ENCODE measurements around the gene HMG20B.

Gene HMG20B

DNA sequence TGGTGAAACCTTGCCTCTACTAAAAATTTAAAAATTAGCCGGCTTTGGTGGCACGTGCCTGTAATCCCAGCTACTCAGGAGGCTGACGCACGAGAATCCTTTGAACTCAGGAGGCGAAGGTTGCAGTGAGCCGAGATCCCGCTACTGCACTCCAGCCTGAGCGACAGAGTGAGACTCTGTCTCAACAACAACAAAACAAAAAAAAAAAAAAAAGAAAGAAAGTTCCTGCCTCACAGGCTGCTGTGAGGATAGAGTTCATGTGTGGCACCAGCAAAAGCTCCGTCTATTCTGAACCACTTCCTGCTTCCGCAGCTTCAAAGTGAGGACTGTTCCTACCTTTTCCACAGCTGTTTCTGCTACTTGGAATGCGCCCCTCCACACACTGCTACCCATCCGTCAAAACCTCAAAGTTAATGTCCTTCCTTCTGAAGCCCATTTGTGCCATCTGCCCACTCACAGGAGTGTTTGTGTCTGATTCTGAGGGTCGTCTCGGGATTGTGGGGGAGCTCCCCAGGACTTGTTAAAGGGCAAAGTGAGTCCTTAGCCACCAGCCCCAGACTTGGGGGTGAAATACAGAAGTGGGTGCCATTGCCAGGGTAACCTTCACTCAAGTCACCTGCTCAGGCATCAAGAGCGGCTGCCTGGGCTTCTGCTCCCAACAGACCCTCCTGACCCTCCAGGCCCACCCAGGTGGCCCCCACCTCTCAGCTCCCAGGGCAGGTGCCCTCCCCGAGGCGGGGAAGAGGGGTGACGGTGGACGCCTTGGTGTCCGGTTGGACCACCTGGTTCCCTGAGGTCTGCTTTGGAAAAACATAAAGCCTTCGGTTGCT, 18.3 kb upstream of the HMG20B start:
- TF ChIP-seq, protein P1, sequence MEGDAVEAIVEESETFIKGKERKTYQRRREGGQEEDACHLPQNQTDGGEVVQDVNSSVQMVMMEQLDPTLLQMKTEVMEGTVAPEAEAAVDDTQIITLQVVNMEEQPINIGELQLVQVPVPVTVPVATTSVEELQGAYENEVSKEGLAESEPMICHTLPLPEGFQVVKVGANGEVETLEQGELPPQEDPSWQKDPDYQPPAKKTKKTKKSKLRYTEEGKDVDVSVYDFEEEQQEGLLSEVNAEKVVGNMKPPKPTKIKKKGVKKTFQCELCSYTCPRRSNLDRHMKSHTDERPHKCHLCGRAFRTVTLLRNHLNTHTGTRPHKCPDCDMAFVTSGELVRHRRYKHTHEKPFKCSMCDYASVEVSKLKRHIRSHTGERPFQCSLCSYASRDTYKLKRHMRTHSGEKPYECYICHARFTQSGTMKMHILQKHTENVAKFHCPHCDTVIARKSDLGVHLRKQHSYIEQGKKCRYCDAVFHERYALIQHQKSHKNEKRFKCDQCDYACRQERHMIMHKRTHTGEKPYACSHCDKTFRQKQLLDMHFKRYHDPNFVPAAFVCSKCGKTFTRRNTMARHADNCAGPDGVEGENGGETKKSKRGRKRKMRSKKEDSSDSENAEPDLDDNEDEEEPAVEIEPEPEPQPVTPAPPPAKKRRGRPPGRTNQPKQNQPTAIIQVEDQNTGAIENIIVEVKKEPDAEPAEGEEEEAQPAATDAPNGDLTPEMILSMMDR (IDR thresholded peaks at IDR 0.05; ENCODE audit: poor library complexity, severe bottlenecking), result no peak
- no peak overlapping the region for H3K27ac ChIP-seq (ENCODE audit: poor library complexity, severe bottlenecking)

DNA sequence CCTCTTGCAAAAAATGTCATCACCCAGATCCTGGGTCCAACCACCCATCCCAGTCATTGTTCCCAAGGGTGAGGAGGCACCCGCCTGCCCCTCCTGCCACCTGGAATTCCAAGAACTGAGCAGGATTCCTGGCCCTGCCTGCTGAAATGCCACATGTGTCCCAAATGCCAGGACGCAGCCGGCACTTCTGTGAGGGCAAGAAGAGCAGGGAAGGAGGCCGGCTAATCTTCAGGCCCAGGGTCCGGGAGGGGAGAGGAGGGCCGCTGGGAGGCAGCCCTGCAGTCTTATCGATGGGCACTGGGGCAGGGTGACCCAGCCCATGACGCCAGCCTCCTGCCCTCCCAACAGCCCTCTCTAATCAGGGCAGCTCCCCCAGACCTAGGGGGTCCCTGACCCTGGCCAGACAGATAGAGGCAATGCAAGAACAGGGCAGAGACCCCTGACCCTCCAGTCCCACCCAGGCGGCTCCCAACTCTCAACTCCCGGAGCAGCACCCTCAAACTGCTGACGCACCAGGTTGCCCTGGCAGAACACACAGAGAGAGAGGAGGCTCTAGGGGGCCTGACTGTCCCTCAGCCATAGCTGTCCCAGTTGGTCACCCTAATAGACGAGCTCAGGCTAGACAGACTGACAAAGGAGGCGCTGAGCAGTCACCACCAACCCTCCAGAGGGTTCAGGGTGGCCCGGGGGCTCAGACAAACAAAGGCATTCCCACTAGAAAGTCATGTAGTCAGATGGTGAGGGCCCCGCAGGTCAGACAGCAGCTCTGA, 16.9 kb upstream of the HMG20B start:
- Histone ChIP-seq H3K27me3 (ENCODE audit: insufficient read depth, poor library complexity, severe bottlenecking) (no peaks in the 10 kb centered on the region), H3K27ac (ENCODE audit: poor library complexity, severe bottlenecking) (no peak overlapping the region), H3K36me3 (ENCODE audit: low read depth) (peaks cover 3% of the 10 kb centered on the region; the same call in 1 of the 2 replicates), H3K4me1 (ENCODE audit: insufficient read depth, poor library complexity, severe bottlenecking) (peaks cover 4% of the 10 kb centered on the region), H3K4me3 (ENCODE audit: severe bottlenecking) (peak overlapping the region; percentile 78), H3K9me3 (ENCODE audit: severe bottlenecking) (no peaks in the 10 kb centered on the region)
- ATAC-seq (ENCODE audit: low read depth), result no peak
- TF ChIP-seq, protein P1 (IDR thresholded peaks at IDR 0.05; ENCODE audit: poor library complexity, severe bottlenecking), result no peak
- no peak for DNase-seq (ENCODE audit: low spot score)

More for the DNA sequence above, 18.3 kb upstream of the HMG20B start:
- Histone ChIP-seq H3K9me3 (ENCODE audit: severe bottlenecking) (no peaks in the 10 kb centered on the region), H3K36me3 (ENCODE audit: low read depth) (peaks cover 4% of the 10 kb centered on the region; the same call in 1 of the 2 replicates), H3K4me3 (ENCODE audit: severe bottlenecking) (no peak overlapping the region), H3K4me1 (ENCODE audit: insufficient read depth, poor library complexity, severe bottlenecking) (peaks cover 4% of the 10 kb centered on the region), H3K27me3 (ENCODE audit: insufficient read depth, poor library complexity, severe bottlenecking) (no peaks in the 10 kb centered on the region)
- no peak for ATAC-seq (ENCODE audit: low read depth)
- DNase-seq (ENCODE audit: low spot score), result no peak

DNA sequence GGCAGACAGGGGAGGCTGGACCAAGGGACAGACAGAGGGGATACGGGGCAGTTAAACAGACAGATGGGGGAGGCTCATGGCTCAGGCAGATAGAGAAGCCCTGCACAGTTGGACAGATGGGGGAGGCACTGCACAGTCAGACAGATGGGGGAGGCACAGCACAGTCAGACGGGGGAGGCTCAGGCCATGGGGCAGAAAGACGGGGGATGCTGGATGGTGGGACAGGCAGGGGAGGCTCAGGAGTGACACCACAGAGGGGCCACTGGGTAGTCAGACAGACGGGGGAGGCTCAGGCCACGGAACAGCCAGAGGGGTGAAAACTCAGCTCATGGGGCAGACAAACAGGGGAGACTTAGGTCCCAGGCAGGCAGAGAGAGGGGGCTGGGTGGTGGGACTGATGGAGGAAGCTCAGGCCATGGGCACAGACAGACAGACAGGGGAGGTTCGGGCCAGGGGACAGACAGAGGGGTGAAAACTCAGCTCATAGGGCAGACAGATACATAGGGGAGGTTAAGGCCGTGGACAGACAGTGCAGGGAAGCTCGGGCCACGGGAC, 16.2 kb upstream of the HMG20B start:
- peaks cover 4% of the 10 kb centered on the region for H3K4me1 ChIP-seq (ENCODE audit: insufficient read depth, poor library complexity, severe bottlenecking)

DNA sequence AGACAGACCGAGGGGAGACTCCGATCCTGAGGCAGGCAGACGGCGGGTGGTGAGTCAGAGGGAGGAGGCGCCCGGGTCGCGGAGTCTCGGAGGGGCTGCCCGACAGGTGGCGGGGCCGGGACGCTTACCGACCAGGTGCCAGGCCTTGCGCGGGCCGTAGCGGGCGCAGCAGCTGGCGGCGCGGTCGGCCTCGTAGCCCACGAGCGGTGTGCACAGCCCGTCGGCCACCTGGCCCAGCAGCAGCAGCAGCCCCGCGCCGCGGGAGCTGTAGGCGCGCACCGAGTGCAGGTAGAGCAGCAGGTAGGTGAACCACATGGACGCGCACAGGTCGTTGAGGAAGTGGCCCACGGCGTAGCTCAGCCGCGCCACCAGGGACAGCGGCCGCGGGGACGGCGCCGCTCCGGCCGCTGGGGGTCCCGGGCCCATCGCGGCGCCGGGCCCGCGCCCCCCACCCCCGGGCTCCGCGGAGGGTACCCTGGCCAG, 15.7 kb upstream of the HMG20B start:
- H3K36me3 ChIP-seq (ENCODE audit: low read depth), result no peaks in the 10 kb centered on the region
- peaks cover 4% of the 10 kb centered on the region for H3K4me1 ChIP-seq (ENCODE audit: insufficient read depth, poor library complexity, severe bottlenecking)
- peak; percentile 77 for DNase-seq (ENCODE audit: low spot score)
- no peaks in the 10 kb centered on the region for H3K9me3 ChIP-seq (ENCODE audit: severe bottlenecking)
- peak; percentile 39 for ATAC-seq (ENCODE audit: low read depth)
- H3K4me3 ChIP-seq (ENCODE audit: severe bottlenecking), result peak overlapping the region; percentile 78
- H3K27ac ChIP-seq (ENCODE audit: poor library complexity, severe bottlenecking), result peak overlapping the region; percentile 77
- TF ChIP-seq, protein P1 (IDR thresholded peaks at IDR 0.05; ENCODE audit: poor library complexity, severe bottlenecking), result peak; percentile 4
- H3K27me3 ChIP-seq (ENCODE audit: insufficient read depth, poor library complexity, severe bottlenecking), result no peaks in the 10 kb centered on the region

More for the DNA sequence above, 16.2 kb upstream of the HMG20B start:
- DNase-seq (ENCODE audit: low spot score), result peak; percentile 40
- TF ChIP-seq, protein P1 (IDR thresholded peaks at IDR 0.05; ENCODE audit: poor library complexity, severe bottlenecking), result no peak
- Histone ChIP-seq H3K36me3 (ENCODE audit: low read depth) (no peaks in the 10 kb centered on the region), H3K27me3 (ENCODE audit: insufficient read depth, poor library complexity, severe bottlenecking) (no peaks in the 10 kb centered on the region), H3K4me3 (ENCODE audit: severe bottlenecking) (peak overlapping the region; percentile 78), H3K9me3 (ENCODE audit: severe bottlenecking) (no peaks in the 10 kb centered on the region), H3K27ac (ENCODE audit: poor library complexity, severe bottlenecking) (peak overlapping the region; percentile 77)
- no peak for ATAC-seq (ENCODE audit: low read depth)
